ENCODE results near the gene MLH3.

Gene MLH3

GRCh38 chr14:75090353-75090752, 39.1 kb upstream of the MLH3 start:
- H3K27ac ChIP-seq (replicated peaks; ENCODE audit: low read length) = no peak overlapping the region
- H3K4me3 ChIP-seq (ENCODE audit: low read length in 2 of 2) = no peak overlapping the region
- H3K4me2 ChIP-seq (ENCODE audit: insufficient read depth, low read length, poor library complexity, severe bottlenecking) = no peak overlapping the region
- no peak for DNase-seq (ENCODE audit: low spot score)
- H3K9me3 ChIP-seq (replicated peaks in 1 of 2; ENCODE audit: control insufficient read depth in 2 of 2, insufficient read depth in 1 of 2, low read depth in 1 of 2, low read length in 2 of 2) = no peaks in the 10 kb centered on the region
- no peak overlapping the region for H3K23ac ChIP-seq (ENCODE audit: low read depth, low read length, poor library complexity)
- H3K4me1 ChIP-seq (ENCODE audit: control insufficient read depth in 2 of 2, insufficient read depth in 1 of 2, low read depth in 1 of 2, low read length in 2 of 2) = no peaks in the 10 kb centered on the region
- H2AK5ac ChIP-seq (ENCODE audit: low read depth, low read length) = no peak overlapping the region
- H4K8ac ChIP-seq (ENCODE audit: low read depth, low read length) = no peak overlapping the region
- H3K9ac ChIP-seq (ENCODE audit: low read depth, low read length, poor library complexity) = no peak overlapping the region
- peaks cover 18 to 59% of the 10 kb centered on the region in 2 donors for H3K36me3 ChIP-seq (replicated peaks in 1 of 2; ENCODE audit: control insufficient read depth in 2 of 2, insufficient read depth in 2 of 2, low read length in 2 of 2)
- H3K4ac ChIP-seq (ENCODE audit: low read length) = no peak overlapping the region
- H2BK12ac ChIP-seq (ENCODE audit: low read length) = no peak overlapping the region
- H4K91ac ChIP-seq (ENCODE audit: low read depth, low read length, poor library complexity) = no peak overlapping the region
- no peak overlapping the region for H2BK5ac ChIP-seq (ENCODE audit: low read length)
- H3K18ac ChIP-seq (ENCODE audit: low read length) = no peak overlapping the region
- H2BK120ac ChIP-seq (ENCODE audit: low read depth, low read length) = no peak overlapping the region
- H3K79me1 ChIP-seq (ENCODE audit: low read depth, low read length) = no peaks in the 10 kb centered on the region
- no CpG with 5 or more reads among the region's 3 CpGs for WGBS, 2 donors (ENCODE audit: extremely low coverage in 2 of 2, insufficient read length in 2 of 2, insufficient replicate concordance in 1 of 2)
- H3K27me3 ChIP-seq (ENCODE audit: control insufficient read depth in 3 of 3, insufficient read depth in 3 of 3, low read depth in 1 of 3, low read length in 3 of 3) = no peaks in the 10 kb centered on the region
- no peak overlapping the region for H2AFZ ChIP-seq (ENCODE audit: low read length)
- H2BK15ac ChIP-seq (ENCODE audit: low read length) = no peak overlapping the region
- no peak overlapping the region for H3K14ac ChIP-seq (ENCODE audit: low read length)

DNA sequence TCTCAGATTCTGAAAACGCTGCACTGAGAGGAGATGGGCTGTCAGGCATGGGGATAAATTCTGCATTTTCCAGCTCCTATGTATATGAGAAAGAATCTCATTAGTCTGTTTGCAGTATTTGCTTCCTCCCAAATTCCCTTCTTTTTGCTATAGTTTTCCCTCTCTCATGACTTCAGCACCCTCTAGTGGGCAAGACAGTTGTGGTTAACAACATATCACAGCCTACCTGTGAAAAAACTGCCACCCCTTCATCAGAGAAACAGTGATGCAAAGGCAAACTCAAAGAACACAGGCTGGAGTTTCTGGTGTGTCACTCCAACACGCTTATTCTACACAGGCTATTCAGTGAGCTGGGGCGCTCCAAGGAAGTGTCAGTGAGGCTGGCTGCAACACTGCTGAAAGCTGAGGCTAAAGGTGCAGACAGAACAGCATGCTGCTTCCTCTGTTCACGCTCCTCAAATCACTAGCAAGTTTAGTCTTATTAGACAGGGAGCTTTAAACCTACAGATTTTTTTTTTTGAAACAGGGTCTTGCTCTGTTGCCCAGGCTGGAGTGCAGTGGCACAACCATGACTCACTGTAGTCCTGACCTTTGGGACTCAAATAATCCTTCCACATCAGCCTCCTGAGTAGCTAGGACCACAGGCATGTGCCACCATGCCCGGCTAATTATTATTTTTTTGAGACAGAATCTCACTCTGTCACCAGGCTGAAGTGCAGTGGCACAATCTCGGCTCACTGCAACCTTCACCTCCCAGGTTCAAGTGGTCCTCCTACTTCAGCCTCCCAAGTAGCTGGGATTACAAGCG, 37.5 kb upstream of the MLH3 start:
- H3K18ac ChIP-seq (ENCODE audit: low read length) = no peak overlapping the region
- H2BK120ac ChIP-seq (ENCODE audit: low read depth, low read length) = no peak overlapping the region
- no peak overlapping the region for H2BK12ac ChIP-seq (ENCODE audit: low read length)
- peak; percentile 33 for DNase-seq (ENCODE audit: low spot score)
- peak overlapping the region; percentile 53 for H2AFZ ChIP-seq (ENCODE audit: low read length)
- no peaks in the 10 kb centered on the region for H3K4me1 ChIP-seq (ENCODE audit: control insufficient read depth in 2 of 2, insufficient read depth in 1 of 2, low read depth in 1 of 2, low read length in 2 of 2)
- H3K9me3 ChIP-seq (replicated peaks in 1 of 2; ENCODE audit: control insufficient read depth in 2 of 2, insufficient read depth in 1 of 2, low read depth in 1 of 2, low read length in 2 of 2) = no peaks in the 10 kb centered on the region
- H2BK15ac ChIP-seq (ENCODE audit: low read length) = no peak overlapping the region
- H3K36me3 ChIP-seq (replicated peaks in 1 of 2; ENCODE audit: control insufficient read depth in 2 of 2, insufficient read depth in 2 of 2, low read length in 2 of 2) = peaks cover 27 to 60% of the 10 kb centered on the region in 2 donors
- H3K4ac ChIP-seq (ENCODE audit: low read length) = no peak overlapping the region
- no peak overlapping the region for H4K91ac ChIP-seq (ENCODE audit: low read depth, low read length, poor library complexity)
- no peak overlapping the region for H3K23ac ChIP-seq (ENCODE audit: low read depth, low read length, poor library complexity)
- no peaks in the 10 kb centered on the region for H3K27me3 ChIP-seq (ENCODE audit: control insufficient read depth in 3 of 3, insufficient read depth in 3 of 3, low read depth in 1 of 3, low read length in 3 of 3)
- no peak overlapping the region for H3K9ac ChIP-seq (ENCODE audit: low read depth, low read length, poor library complexity)
- H3K79me1 ChIP-seq (ENCODE audit: low read depth, low read length) = no peaks in the 10 kb centered on the region
- WGBS, 2 donors (ENCODE audit: extremely low coverage in 2 of 2, insufficient read length in 2 of 2, insufficient replicate concordance in 1 of 2) = no CpG with 5 or more reads among the region's 7 CpGs
- H4K8ac ChIP-seq (ENCODE audit: low read depth, low read length) = no peak overlapping the region
- no peak overlapping the region for H3K14ac ChIP-seq (ENCODE audit: low read length)
- H2AK5ac ChIP-seq (ENCODE audit: low read depth, low read length) = no peak overlapping the region
- no peak overlapping the region for H3K4me2 ChIP-seq (ENCODE audit: insufficient read depth, low read length, poor library complexity, severe bottlenecking)
- H3K27ac ChIP-seq (replicated peaks; ENCODE audit: low read length) = no peak overlapping the region
- H2BK5ac ChIP-seq (ENCODE audit: low read length) = no peak overlapping the region
- no peak overlapping the region for H3K4me3 ChIP-seq (ENCODE audit: low read length in 2 of 2)

DNA sequence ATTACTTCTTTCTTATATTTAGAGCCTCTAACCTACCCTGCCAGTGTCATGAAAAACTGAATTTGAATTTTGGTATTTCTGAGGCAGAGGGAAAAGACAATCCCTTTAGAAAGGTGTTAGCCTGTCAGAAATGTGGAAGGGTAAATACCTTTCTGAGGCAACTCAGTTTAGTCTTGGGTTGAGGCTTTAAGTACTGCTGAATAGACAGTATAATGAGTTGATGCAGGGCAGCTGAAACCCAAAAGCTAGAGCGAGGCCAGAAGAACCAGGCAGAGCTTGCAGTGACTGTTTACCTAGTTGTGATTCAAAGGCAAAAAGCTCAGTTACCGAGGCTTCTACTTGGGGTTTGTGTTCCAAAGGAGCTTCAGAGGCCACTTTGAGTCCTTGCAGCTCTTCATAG, 36.9 kb upstream of the MLH3 start:
- H3K4me2 ChIP-seq (ENCODE audit: insufficient read depth, low read length, poor library complexity, severe bottlenecking) = no peak overlapping the region
- no peak overlapping the region for H3K4me3 ChIP-seq (ENCODE audit: low read length in 2 of 2)
- no CpG with 5 or more reads among the region's 2 CpGs for WGBS, 2 donors (ENCODE audit: extremely low coverage in 2 of 2, insufficient read length in 2 of 2, insufficient replicate concordance in 1 of 2)

GRCh38 chr14:75084513-75084912, 33.2 kb upstream of the MLH3 start:
- H4K91ac ChIP-seq (ENCODE audit: low read depth, low read length, poor library complexity) = no peak overlapping the region
- no peaks in the 10 kb centered on the region for H3K4me1 ChIP-seq (ENCODE audit: control insufficient read depth in 2 of 2, insufficient read depth in 1 of 2, low read depth in 1 of 2, low read length in 2 of 2)
- no peak overlapping the region for H4K8ac ChIP-seq (ENCODE audit: low read depth, low read length)
- H3K27ac ChIP-seq (replicated peaks; ENCODE audit: low read length) = no peak overlapping the region
- no peak overlapping the region for H2BK12ac ChIP-seq (ENCODE audit: low read length)
- no peak overlapping the region for H3K14ac ChIP-seq (ENCODE audit: low read length)
- peaks cover 27 to 60% of the 10 kb centered on the region in 2 donors for H3K36me3 ChIP-seq (replicated peaks in 1 of 2; ENCODE audit: control insufficient read depth in 2 of 2, insufficient read depth in 2 of 2, low read length in 2 of 2)
- H3K9me3 ChIP-seq (replicated peaks in 1 of 2; ENCODE audit: control insufficient read depth in 2 of 2, insufficient read depth in 1 of 2, low read depth in 1 of 2, low read length in 2 of 2) = no peaks in the 10 kb centered on the region
- H3K23ac ChIP-seq (ENCODE audit: low read depth, low read length, poor library complexity) = no peak overlapping the region
- no peak for DNase-seq (ENCODE audit: low spot score)
- H3K4ac ChIP-seq (ENCODE audit: low read length) = no peak overlapping the region
- no peak overlapping the region for H2AK5ac ChIP-seq (ENCODE audit: low read depth, low read length)
- no peak overlapping the region for H3K18ac ChIP-seq (ENCODE audit: low read length)
- H3K27me3 ChIP-seq (ENCODE audit: control insufficient read depth in 3 of 3, insufficient read depth in 3 of 3, low read depth in 1 of 3, low read length in 3 of 3) = no peaks in the 10 kb centered on the region
- no peak overlapping the region for H3K4me3 ChIP-seq (ENCODE audit: low read length in 2 of 2)
- H3K79me1 ChIP-seq (ENCODE audit: low read depth, low read length) = no peaks in the 10 kb centered on the region
- no peak overlapping the region for H2BK120ac ChIP-seq (ENCODE audit: low read depth, low read length)
- no peak overlapping the region for H2BK15ac ChIP-seq (ENCODE audit: low read length)
- no peak overlapping the region for H2BK5ac ChIP-seq (ENCODE audit: low read length)
- H2AFZ ChIP-seq (ENCODE audit: low read length) = no peak overlapping the region
- no peak overlapping the region for H3K4me2 ChIP-seq (ENCODE audit: insufficient read depth, low read length, poor library complexity, severe bottlenecking)
- no CpG with 5 or more reads among the region's 5 CpGs for WGBS, 2 donors (ENCODE audit: extremely low coverage in 2 of 2, insufficient read length in 2 of 2, insufficient replicate concordance in 1 of 2)
- no peak overlapping the region for H3K9ac ChIP-seq (ENCODE audit: low read depth, low read length, poor library complexity)

More for the DNA sequence above, 36.9 kb upstream of the MLH3 start:
- Histone ChIP-seq H3K9me3 (replicated peaks in 1 of 2; ENCODE audit: control insufficient read depth in 2 of 2, insufficient read depth in 1 of 2, low read depth in 1 of 2, low read length in 2 of 2) (no peaks in the 10 kb centered on the region), H2BK15ac (ENCODE audit: low read length) (no peak overlapping the region), H3K36me3 (replicated peaks in 1 of 2; ENCODE audit: control insufficient read depth in 2 of 2, insufficient read depth in 2 of 2, low read length in 2 of 2) (peaks cover 28 to 63% of the 10 kb centered on the region in 2 donors), H3K23ac (ENCODE audit: low read depth, low read length, poor library complexity) (no peak overlapping the region), H3K79me1 (ENCODE audit: low read depth, low read length) (no peaks in the 10 kb centered on the region), H3K27me3 (ENCODE audit: control insufficient read depth in 3 of 3, insufficient read depth in 3 of 3, low read depth in 1 of 3, low read length in 3 of 3) (no peaks in the 10 kb centered on the region), H2BK12ac (ENCODE audit: low read length) (no peak overlapping the region), H3K4me1 (ENCODE audit: control insufficient read depth in 2 of 2, insufficient read depth in 1 of 2, low read depth in 1 of 2, low read length in 2 of 2) (no peaks in the 10 kb centered on the region), H2AFZ (ENCODE audit: low read length) (peak overlapping the region; percentile 53), H3K9ac (ENCODE audit: low read depth, low read length, poor library complexity) (no peak overlapping the region), H3K14ac (ENCODE audit: low read length) (no peak overlapping the region), H2AK5ac (ENCODE audit: low read depth, low read length) (no peak overlapping the region), H2BK5ac (ENCODE audit: low read length) (no peak overlapping the region), H2BK120ac (ENCODE audit: low read depth, low read length) (no peak overlapping the region), H3K27ac (replicated peaks; ENCODE audit: low read length) (no peak overlapping the region), H3K18ac (ENCODE audit: low read length) (no peak overlapping the region), H3K4ac (ENCODE audit: low read length) (no peak overlapping the region), H4K8ac (ENCODE audit: low read depth, low read length) (no peak overlapping the region), H4K91ac (ENCODE audit: low read depth, low read length, poor library complexity) (no peak overlapping the region)
- no peak for DNase-seq (ENCODE audit: low spot score)

Data from neuronal stem cell (in vitro differentiated cells).